D721Med (cell line): ENCODE measurements around the gene TAL1.

Source experiments
- DNase-seq: peaks from one replicate; pipeline ENCODE4 v3.0.0; 2011; ENCODE audit warnings: low spot score; ENCODE audit not compliant: insufficient read length
- FAIRE-seq: peaks from 2 replicates; lab custom pipeline; 2011; peaks lifted over from hg19 to GRCh38; lab: Jason Lieb, UNC
- TF ChIP-seq, protein P1 (sequence below): IDR thresholded peaks from 2 replicates; pipeline ENCODE4 v1.5.1; 2012; ENCODE audit warnings: mild to moderate bottlenecking, control low read depth; ENCODE audit not compliant: insufficient read depth; ENCODE audit errors: missing control alignments

Gene TAL1

DNA sequence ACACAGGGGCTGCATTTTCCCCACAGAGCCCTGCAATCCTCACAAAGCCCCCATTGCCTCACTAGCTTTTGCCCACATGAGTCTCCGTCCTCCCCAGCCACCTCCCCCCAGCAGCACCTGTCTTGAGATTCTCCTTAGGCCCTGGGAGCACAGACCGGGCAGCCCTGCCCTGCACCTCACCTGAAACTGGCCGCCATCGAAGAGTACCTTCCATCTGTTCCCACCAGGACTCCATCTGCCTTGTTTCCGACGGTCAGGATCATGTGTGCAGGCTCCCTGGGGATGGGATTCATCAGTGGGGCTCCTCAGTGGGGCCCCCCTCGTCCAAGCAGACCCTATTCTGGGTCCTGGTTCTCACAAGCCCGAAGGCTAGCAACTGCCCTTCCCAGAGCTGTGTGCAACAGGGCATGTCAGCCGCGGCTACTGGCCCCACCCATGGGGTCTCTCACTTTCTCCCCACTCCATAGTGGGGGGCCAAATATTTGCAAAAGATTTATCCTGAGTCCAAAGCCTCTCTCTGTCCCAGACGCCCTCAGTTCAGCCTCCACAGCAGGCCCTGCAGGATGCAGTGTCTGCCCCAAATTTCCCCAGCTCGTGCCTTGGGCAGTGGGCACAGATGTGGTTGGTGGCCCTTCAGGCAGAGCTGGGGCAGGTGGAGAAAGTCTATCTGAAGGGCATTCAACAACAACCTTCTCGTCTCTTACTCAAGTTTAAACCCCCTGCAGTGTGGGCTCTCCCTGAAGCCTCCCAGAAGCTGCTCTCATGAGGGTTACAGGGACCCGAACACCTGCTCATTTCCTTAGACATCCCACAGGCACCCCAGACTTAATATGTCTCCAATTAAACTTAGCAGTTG, 47.0 kb downstream of the TAL1 start:
- DNase-seq (no peak), FAIRE-seq (no peak)
- TF ChIP-seq, protein P1, sequence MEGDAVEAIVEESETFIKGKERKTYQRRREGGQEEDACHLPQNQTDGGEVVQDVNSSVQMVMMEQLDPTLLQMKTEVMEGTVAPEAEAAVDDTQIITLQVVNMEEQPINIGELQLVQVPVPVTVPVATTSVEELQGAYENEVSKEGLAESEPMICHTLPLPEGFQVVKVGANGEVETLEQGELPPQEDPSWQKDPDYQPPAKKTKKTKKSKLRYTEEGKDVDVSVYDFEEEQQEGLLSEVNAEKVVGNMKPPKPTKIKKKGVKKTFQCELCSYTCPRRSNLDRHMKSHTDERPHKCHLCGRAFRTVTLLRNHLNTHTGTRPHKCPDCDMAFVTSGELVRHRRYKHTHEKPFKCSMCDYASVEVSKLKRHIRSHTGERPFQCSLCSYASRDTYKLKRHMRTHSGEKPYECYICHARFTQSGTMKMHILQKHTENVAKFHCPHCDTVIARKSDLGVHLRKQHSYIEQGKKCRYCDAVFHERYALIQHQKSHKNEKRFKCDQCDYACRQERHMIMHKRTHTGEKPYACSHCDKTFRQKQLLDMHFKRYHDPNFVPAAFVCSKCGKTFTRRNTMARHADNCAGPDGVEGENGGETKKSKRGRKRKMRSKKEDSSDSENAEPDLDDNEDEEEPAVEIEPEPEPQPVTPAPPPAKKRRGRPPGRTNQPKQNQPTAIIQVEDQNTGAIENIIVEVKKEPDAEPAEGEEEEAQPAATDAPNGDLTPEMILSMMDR: no peak

DNA sequence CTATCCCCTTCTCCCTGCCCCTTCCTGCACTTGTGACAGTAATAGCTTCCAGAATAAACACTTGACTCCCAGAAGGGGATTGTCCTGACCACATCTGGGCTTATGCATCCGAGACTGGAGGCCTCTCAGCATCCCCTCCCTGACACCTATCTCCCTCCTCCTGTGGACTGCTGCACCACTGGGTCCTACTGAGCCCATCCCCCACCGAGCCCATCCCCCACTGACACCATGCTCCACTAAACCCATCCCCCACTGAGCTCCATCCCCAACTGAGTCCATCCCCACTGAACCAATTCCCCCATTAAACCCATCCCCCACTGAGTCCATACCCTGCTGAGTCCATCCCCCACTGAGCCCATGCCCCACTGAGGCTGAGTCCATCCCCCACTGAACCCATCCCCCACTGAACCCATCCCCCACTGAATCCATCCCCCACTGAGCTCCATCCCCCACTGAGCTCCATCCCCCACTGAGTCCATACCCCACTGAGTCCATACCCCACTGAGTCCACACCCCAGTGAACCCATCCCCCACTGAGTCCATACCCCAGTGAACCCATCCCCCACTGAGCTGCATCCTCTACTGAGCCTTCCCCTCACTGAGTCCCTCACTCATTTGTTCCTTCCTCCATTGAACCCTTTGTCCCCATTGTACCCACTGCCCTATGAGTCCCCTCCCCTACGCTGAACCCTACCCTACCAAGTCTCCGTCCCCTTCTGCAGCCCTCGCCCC, 47.8 kb downstream of the TAL1 start:
- DNase-seq: no peak
- no peak for FAIRE-seq
- TF ChIP-seq, protein P1: no peak

DNA sequence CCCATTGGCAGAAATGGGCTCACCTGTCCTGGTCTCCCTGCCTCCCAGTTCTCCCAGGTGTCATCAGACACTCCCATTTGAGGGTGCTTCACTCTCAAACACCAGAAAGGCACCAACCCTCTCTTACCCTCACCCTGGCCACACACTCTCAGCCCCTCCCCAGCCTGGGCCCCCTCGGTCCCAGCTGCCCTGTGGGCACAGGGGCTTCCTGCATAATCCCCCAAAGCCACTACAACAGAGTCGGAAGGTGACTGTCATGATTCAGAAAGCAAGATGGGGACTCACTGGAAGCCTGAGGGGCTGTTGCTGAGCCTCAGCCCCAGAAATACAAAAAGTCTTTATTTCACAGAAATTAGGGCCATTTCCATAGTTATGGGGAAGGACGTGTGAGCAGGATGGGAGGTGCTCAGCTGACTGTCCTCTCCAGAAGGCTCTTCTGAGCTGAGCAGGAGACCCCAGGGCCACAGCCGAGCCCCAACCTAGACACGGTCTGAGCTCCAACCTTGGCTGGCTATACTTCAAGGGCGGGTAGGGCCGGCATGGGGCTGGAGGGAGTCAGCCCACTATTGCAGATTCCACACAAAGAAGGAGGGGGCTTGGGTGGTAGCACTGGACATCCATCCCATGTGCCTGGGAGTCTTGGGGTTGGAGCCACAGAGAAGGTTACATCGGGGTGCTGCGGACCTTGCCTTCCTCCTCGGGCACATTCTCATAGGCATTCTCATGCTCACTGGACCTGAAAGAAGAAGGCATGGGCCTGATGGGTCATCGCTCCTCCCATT, 48.5 kb downstream of the TAL1 start:
- FAIRE-seq (no peak), DNase-seq (no peak)
- TF ChIP-seq, protein P1: no peak

DNA sequence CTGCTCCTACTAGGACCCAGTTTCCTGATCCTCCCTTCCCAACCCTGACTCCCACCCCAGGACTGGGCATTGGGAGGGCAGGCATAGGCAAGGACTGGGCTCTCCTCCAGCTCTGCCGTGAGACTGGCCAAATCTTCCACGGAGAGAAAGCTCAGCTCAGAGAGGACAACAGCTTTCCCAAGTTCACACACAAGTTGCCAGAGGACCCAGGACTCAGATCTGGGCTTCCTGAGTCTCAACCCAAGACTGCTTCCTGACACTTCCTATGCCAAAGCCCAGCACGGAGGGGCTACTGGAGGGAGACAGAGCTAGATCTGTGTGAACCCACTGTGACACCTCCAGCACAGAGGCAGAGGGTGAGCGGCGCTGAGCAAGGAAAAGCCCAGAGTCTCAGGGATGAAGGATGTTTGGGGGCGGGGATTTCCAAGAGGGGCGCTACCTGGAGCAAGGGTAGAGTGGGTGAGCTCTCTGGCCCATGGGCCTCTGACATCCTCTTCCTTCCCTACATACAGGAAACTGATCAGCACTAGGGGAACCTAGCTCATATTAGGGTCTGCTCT, 49.3 kb downstream of the TAL1 start:
- TF ChIP-seq, protein P1: no peak
- FAIRE-seq (no peak), DNase-seq (no peak)

DNA sequence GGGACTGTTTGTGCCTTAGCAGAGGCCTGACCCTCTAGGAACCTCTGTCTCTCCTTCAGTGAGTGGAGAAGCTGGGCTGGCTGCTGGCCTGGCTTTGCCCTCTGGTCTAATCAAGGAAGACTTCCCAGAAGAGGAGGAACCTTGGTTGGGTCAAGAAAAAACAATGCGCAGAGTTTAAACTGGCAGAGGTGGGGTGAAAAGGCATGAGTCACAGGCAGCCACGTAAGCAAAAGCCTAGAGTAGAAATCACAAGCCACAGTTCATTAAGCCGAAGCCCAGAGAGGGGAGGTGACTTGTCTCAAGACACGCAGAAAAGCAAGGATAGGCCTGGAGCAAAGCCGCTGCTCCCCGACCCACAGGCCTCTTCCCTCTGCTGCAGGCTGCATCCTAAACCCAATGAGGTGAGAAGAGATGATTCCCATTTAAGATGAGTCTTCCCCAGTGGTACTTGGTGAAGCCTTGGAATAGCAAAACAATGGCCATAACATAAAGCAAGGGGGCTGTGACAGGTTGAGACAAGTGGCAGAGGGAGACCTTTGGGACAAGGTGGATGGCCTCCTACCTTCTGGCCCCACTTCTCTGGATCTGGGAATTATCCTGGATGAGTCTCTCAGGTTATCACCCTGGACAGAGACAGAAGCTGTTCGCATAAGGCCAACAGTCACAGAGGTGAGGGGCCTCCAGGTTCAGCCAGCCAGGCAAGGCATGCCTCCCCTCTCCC, 49.9 kb downstream of the TAL1 start:
- DNase-seq: no peak

More for the DNA sequence above, 49.9 kb downstream of the TAL1 start:
- FAIRE-seq: no peak
- TF ChIP-seq, protein P1: no peak
